ENCODE data around the gene POU6F2.

DNA sequence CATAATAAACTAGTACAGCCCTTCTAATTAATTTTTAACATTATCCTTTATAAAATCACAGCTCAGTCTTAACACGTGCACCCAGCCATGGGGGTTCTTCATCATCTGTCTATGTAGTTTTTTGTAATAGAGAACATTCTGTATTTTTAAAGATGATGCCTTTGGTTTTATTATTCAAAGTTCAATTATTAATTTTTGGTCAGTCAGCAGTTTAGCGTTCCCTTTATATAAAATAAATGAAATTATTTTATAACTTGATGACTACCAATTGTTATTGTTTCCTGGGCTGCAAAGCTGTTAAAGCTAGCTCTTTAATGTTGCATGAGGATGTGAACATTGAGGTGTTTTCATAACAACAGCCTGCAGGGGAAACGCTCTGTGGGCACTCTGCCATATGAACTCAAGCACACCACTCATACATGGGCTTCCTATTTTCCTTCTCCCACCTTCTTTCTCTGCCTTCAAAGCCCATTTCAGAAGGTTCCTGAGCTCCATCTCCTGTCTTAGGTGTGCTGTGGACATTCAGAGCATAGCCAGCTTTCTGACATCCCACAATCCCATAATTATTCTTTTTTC lies 416.5 kb downstream of the POU6F2 start:
- no peak for TF ChIP-seq POLR2A (IDR thresholded peaks at IDR 0.05)
- TF ChIP-seq, protein P1, sequence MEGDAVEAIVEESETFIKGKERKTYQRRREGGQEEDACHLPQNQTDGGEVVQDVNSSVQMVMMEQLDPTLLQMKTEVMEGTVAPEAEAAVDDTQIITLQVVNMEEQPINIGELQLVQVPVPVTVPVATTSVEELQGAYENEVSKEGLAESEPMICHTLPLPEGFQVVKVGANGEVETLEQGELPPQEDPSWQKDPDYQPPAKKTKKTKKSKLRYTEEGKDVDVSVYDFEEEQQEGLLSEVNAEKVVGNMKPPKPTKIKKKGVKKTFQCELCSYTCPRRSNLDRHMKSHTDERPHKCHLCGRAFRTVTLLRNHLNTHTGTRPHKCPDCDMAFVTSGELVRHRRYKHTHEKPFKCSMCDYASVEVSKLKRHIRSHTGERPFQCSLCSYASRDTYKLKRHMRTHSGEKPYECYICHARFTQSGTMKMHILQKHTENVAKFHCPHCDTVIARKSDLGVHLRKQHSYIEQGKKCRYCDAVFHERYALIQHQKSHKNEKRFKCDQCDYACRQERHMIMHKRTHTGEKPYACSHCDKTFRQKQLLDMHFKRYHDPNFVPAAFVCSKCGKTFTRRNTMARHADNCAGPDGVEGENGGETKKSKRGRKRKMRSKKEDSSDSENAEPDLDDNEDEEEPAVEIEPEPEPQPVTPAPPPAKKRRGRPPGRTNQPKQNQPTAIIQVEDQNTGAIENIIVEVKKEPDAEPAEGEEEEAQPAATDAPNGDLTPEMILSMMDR (IDR thresholded peaks at IDR 0.05): no peak

Measured in transverse colon (tissue), 3 donors.